ENCODE results near the gene HOXB6.

The HOXB6 gene

DNA sequence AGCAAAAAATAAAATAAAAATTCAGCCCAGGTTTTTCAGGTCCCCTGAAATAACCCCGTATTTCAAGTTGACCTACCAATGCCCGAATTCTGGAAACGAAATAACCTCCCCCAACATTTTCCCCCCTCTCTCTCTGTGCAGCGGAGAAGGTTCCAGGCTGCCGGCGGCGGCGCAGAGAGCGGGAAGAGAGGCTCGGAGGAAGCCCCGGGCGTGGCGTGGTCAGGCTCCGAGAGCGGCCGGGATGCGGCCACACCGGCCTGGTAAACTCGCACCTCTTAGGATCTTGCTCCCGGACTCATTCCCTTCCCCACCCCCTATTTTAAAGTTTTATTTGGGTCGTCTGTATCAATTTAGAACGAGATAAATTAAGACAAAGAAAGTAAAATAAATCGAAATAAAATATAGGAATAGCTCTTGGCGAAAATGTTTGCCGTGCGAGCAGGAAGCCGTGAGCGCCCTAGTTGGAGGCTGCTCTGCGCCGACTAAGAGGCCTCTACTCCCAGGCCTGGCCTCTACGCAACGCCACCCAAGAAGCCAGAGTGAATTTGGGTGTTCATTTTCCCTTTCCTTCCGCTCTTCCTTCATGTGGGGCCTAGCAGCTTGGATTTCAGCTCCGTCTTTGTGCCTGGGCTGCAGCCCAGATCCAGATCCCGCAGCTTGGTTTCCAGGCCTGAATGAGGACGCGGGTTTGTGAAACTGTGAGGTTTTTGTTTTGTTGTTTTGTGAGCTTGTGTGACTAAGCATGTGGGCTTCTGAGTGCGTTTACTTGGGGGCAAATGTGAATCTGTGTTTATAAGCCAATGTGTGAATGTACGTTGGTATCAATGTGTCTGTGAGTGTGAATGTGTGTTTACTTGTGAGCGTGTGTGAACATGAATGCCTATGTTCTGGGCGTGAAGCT, 1.5 kb upstream of the HOXB6 start:
- no peaks in the 10 kb centered on the region for H3K4me1 ChIP-seq (ENCODE audit: control insufficient read depth in 2 of 2, insufficient read depth in 1 of 2, low read depth in 1 of 2, low read length in 2 of 2)
- peaks cover 70 to 99% (median 97%) of the 10 kb centered on the region in 3 experiments for H3K27me3 ChIP-seq (ENCODE audit: control insufficient read depth in 3 of 3, insufficient read depth in 3 of 3, low read depth in 1 of 3, low read length in 3 of 3)

DNA sequence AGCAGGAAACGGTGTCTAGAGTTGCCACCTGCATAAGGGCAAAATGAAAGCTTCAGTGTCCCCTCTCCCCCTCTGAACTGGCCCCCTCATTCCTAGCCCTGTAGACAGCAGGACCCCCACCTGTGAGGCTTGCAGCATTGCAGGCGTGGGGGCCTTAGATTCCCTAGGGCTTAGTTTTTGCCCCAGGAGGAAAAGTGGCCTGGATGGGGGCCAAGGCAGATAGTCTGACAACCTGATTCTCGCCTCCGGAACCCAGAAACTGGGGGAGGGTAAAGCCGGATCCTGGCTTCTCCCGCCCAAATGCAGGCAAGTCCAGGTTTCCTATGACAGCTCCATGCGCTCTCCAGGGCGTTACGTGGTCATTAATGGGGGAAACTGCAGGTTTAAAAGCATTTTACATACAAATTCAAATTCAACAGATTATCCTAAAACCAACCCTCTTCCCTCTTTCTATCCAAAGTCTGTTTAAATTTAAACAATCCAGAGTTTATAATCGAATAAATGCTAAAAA, 678 bp upstream of the HOXB6 start:
- H2BK12ac ChIP-seq (ENCODE audit: low read length) = no peak overlapping the region
- H3K4me1 ChIP-seq (ENCODE audit: control insufficient read depth in 2 of 2, insufficient read depth in 1 of 2, low read depth in 1 of 2, low read length in 2 of 2) = no peaks in the 10 kb centered on the region
- H4K91ac ChIP-seq (ENCODE audit: low read depth, low read length, poor library complexity) = no peak overlapping the region
- no peaks in the 10 kb centered on the region for H3K36me3 ChIP-seq (replicated peaks in 1 of 2; ENCODE audit: control insufficient read depth in 2 of 2, insufficient read depth in 2 of 2, low read length in 2 of 2)
- H2BK120ac ChIP-seq (ENCODE audit: low read depth, low read length) = no peak overlapping the region
- H2AFZ ChIP-seq (ENCODE audit: low read length) = no peak overlapping the region
- H3K4me2 ChIP-seq (ENCODE audit: insufficient read depth, low read length, poor library complexity, severe bottlenecking) = no peak overlapping the region
- H3K4ac ChIP-seq (ENCODE audit: low read length) = no peak overlapping the region
- peaks cover 66 to 99% (median 97%) of the 10 kb centered on the region in 3 experiments for H3K27me3 ChIP-seq (ENCODE audit: control insufficient read depth in 3 of 3, insufficient read depth in 3 of 3, low read depth in 1 of 3, low read length in 3 of 3)
- no peak overlapping the region for H3K18ac ChIP-seq (ENCODE audit: low read length)
- no peaks in the 10 kb centered on the region for H3K79me1 ChIP-seq (ENCODE audit: low read depth, low read length)
- no peak overlapping the region for H3K9ac ChIP-seq (ENCODE audit: low read depth, low read length, poor library complexity)
- H3K14ac ChIP-seq (ENCODE audit: low read length) = no peak overlapping the region
- no peak overlapping the region for H3K27ac ChIP-seq (replicated peaks; ENCODE audit: low read length)
- no peak overlapping the region for H3K4me3 ChIP-seq (ENCODE audit: low read length in 2 of 2)
- no peak overlapping the region for H2BK15ac ChIP-seq (ENCODE audit: low read length)
- peaks cover 8 to 12% of the 10 kb centered on the region in 2 donors for H3K9me3 ChIP-seq (replicated peaks in 1 of 2; ENCODE audit: control insufficient read depth in 2 of 2, insufficient read depth in 1 of 2, low read depth in 1 of 2, low read length in 2 of 2)
- no peak overlapping the region for H3K23ac ChIP-seq (ENCODE audit: low read depth, low read length, poor library complexity)
- no CpG with 5 or more reads among the region's 10 CpGs for WGBS, 2 donors (ENCODE audit: extremely low coverage in 2 of 2, insufficient read length in 2 of 2, insufficient replicate concordance in 1 of 2)
- no peak overlapping the region for H2AK5ac ChIP-seq (ENCODE audit: low read depth, low read length)
- H2BK5ac ChIP-seq (ENCODE audit: low read length) = no peak overlapping the region
- H4K8ac ChIP-seq (ENCODE audit: low read depth, low read length) = no peak overlapping the region
- DNase-seq (ENCODE audit: low spot score) = no peak

More for the DNA sequence above, 1.5 kb upstream of the HOXB6 start:
- no CpG with 5 or more reads among the region's 41 CpGs for WGBS, 2 donors (ENCODE audit: extremely low coverage in 2 of 2, insufficient read length in 2 of 2, insufficient replicate concordance in 1 of 2)
- no peak overlapping the region for H3K18ac ChIP-seq (ENCODE audit: low read length)
- no peak overlapping the region for H3K4ac ChIP-seq (ENCODE audit: low read length)
- H3K79me1 ChIP-seq (ENCODE audit: low read depth, low read length) = no peaks in the 10 kb centered on the region
- peaks cover 8 to 14% of the 10 kb centered on the region in 2 donors for H3K9me3 ChIP-seq (replicated peaks in 1 of 2; ENCODE audit: control insufficient read depth in 2 of 2, insufficient read depth in 1 of 2, low read depth in 1 of 2, low read length in 2 of 2)
- H2AK5ac ChIP-seq (ENCODE audit: low read depth, low read length) = no peak overlapping the region
- no peak overlapping the region for H2BK15ac ChIP-seq (ENCODE audit: low read length)
- H3K27ac ChIP-seq (replicated peaks; ENCODE audit: low read length) = no peak overlapping the region
- no peak overlapping the region for H3K23ac ChIP-seq (ENCODE audit: low read depth, low read length, poor library complexity)
- H3K4me3 ChIP-seq (ENCODE audit: low read length in 2 of 2) = no peak overlapping the region
- no peak overlapping the region for H2BK120ac ChIP-seq (ENCODE audit: low read depth, low read length)
- no peak for DNase-seq (ENCODE audit: low spot score)
- no peak overlapping the region for H2BK12ac ChIP-seq (ENCODE audit: low read length)
- no peak overlapping the region for H3K9ac ChIP-seq (ENCODE audit: low read depth, low read length, poor library complexity)
- no peaks in the 10 kb centered on the region for H3K36me3 ChIP-seq (replicated peaks in 1 of 2; ENCODE audit: control insufficient read depth in 2 of 2, insufficient read depth in 2 of 2, low read length in 2 of 2)
- H4K91ac ChIP-seq (ENCODE audit: low read depth, low read length, poor library complexity) = no peak overlapping the region
- no peak overlapping the region for H2AFZ ChIP-seq (ENCODE audit: low read length)
- no peak overlapping the region for H4K8ac ChIP-seq (ENCODE audit: low read depth, low read length)
- no peak overlapping the region for H2BK5ac ChIP-seq (ENCODE audit: low read length)
- no peak overlapping the region for H3K4me2 ChIP-seq (ENCODE audit: insufficient read depth, low read length, poor library complexity, severe bottlenecking)
- H3K14ac ChIP-seq (ENCODE audit: low read length) = no peak overlapping the region

DNA sequence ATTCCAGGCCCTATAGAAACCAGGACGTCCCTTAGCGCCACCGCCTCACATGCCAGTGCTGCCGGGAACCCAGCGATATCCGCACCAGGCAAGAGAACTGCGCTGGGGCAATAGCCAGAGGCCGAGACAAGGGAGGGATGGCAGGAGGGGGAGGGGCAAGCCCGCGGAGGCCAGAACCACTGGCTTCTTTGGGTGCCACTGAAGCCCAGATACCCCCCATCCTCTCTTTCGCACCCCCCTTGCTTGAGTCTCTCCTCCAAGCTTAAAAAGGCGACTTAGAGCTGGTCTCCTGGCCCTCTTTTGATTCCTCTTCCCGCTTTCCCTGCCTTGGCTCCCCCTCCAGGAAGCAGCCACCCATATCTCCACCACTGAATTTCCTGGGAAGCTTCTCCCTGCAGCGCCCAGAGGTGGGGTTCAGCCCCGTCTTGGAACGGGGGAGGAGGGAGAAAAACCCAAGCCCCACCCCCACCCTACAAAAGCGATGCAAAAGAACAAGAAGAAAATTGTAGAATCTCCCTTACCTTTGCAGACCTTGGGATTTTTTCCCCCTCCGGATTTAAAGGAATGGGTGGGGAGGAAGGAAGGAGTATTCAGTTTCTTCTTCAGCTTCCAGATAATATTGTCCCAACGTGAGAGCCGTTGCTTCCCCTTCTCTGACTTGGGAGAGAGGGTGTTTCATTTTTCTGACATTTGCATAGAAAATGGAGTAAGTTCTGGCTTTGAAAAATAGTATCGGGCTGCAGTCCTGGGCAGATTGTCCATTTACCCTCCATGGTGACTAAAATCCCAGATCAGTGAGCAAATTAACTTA, 622 bp downstream of the HOXB6 start:
- Histone ChIP-seq H4K8ac (ENCODE audit: low read depth, low read length) (no peak overlapping the region), H3K18ac (ENCODE audit: low read length) (no peak overlapping the region), H3K79me1 (ENCODE audit: low read depth, low read length) (no peaks in the 10 kb centered on the region), H3K4ac (ENCODE audit: low read length) (no peak overlapping the region), H2BK120ac (ENCODE audit: low read depth, low read length) (no peak overlapping the region), H3K4me2 (ENCODE audit: insufficient read depth, low read length, poor library complexity, severe bottlenecking) (no peak overlapping the region), H3K36me3 (replicated peaks in 1 of 2; ENCODE audit: control insufficient read depth in 2 of 2, insufficient read depth in 2 of 2, low read length in 2 of 2) (no peaks in the 10 kb centered on the region), H3K9me3 (replicated peaks in 1 of 2; ENCODE audit: control insufficient read depth in 2 of 2, insufficient read depth in 1 of 2, low read depth in 1 of 2, low read length in 2 of 2) (peaks cover 6 to 8% of the 10 kb centered on the region in 2 donors), H2BK12ac (ENCODE audit: low read length) (no peak overlapping the region), H3K14ac (ENCODE audit: low read length) (no peak overlapping the region), H3K9ac (ENCODE audit: low read depth, low read length, poor library complexity) (no peak overlapping the region), H3K27me3 (ENCODE audit: control insufficient read depth in 3 of 3, insufficient read depth in 3 of 3, low read depth in 1 of 3, low read length in 3 of 3) (peaks cover 64 to 99% (median 97%) of the 10 kb centered on the region in 3 experiments), H2BK15ac (ENCODE audit: low read length) (no peak overlapping the region), H2AK5ac (ENCODE audit: low read depth, low read length) (no peak overlapping the region), H3K27ac (replicated peaks; ENCODE audit: low read length) (no peak overlapping the region), H2AFZ (ENCODE audit: low read length) (no peak overlapping the region), H3K4me3 (ENCODE audit: low read length in 2 of 2) (no peak overlapping the region), H2BK5ac (ENCODE audit: low read length) (no peak overlapping the region), H4K91ac (ENCODE audit: low read depth, low read length, poor library complexity) (no peak overlapping the region), H3K4me1 (ENCODE audit: control insufficient read depth in 2 of 2, insufficient read depth in 1 of 2, low read depth in 1 of 2, low read length in 2 of 2) (no peaks in the 10 kb centered on the region), H3K23ac (ENCODE audit: low read depth, low read length, poor library complexity) (no peak overlapping the region)
- no CpG with 5 or more reads among the region's 21 CpGs for WGBS, 2 donors (ENCODE audit: extremely low coverage in 2 of 2, insufficient read length in 2 of 2, insufficient replicate concordance in 1 of 2)
- DNase-seq (ENCODE audit: low spot score) = no peak

All from neuronal stem cell (in vitro differentiated cells).